COLO829 (cell line): ENCODE measurements around the gene GABARAPL1.

Experiments
- DNase-seq: peaks from one replicate; pipeline ENCODE4 v3.0.0; 2012; ENCODE audit warnings: low spot score

The GABARAPL1 gene

DNA sequence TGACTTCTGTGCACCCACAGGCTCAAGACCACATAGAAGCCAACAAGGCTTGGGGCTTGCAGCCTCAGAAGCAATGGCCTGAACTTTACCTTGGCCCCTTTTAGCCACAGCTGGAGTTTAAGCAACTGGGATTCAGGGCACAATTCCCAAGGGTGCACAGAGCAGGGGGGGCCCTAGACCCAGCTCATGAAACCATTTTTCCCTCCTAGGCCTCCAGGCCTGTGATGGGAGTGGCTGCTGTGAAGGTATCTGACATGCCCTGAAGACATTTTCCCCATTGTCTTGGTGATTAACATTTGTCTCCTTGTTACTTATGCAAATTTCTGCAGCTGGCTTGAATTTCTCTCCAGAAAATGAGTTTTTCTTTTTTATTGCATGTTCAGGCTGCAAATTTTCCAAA is 21.9 kb downstream of the GABARAPL1 start:
- no peak for DNase-seq

DNA sequence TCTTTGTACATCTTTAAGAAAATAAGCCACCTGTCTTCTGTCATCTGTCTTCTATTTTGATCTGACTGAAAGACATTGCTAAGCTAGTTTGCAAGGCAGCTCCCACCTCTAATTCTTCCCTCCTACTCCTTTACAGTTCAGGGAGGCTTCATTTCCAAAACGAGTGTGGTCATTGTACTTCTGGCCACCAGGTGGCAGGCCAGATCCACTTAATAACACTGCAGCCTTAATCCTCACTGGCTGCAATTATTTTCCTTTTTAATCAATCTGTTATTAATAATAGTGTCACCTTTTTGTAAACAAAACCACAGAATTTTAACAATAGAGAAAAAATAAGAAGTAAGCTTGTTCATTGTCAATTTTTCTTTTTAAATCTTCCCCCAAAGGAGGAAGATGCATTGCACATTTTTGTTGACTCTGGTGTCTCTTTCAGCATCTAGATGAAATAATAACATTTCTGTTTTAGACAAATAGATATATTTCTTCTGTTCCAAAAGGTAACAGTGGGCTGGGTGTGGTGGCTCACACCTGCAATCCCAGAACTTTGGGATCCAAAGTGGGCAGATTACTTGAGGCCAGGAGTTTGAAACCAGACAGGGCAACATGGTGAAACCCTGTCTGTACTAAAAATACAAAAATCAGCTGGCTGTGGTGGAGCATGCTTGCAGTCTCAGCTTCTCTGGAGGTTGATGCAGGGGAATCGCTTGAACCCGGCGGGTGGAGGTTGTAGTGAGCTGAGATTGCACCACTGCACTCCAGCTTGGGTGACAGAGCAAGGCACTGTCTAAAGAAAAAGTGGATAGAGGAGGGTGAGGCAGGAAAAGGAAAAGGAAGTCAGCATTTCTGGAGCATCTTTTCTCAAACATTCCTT is 23.3 kb downstream of the GABARAPL1 start:
- DNase-seq, result peak; percentile 48

DNA sequence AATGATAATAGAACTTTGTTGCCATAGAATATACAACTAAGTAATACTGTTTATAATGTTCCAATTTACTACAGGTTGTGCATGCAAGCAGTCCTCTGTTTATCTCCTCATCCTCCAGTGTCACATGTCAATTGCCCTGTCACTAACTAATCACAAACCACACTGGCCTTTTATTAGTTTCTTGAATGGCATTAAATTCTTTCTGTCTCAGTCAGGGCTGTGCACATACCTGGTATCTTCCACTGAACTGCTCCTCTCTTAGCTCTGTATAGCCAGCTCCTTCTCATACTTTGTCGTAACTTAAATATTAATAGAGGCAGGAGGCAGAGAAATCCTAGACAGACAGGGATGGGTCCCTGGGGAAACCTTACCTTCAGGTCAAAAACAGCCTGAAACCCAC is 24.0 kb downstream of the GABARAPL1 start:
- DNase-seq, result no peak

DNA sequence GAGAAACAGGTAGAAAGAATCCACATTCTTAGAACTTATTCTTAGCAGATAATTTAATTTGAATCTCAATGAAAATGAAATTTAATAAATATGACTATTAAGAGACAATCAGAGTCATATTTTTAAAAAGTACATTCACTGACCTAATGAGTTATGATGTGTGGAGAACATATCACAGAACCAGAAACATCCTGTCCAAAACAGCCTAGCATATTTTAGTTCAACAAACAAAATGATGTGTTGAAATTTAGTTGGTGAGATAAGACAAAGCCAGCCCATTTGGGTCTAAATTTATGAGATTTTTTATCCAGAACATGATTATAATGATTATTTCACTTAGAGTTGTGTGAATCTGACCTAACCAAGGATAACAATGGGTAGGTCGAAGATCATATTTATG is 25.8 kb downstream of the GABARAPL1 start:
- no peak for DNase-seq

DNA sequence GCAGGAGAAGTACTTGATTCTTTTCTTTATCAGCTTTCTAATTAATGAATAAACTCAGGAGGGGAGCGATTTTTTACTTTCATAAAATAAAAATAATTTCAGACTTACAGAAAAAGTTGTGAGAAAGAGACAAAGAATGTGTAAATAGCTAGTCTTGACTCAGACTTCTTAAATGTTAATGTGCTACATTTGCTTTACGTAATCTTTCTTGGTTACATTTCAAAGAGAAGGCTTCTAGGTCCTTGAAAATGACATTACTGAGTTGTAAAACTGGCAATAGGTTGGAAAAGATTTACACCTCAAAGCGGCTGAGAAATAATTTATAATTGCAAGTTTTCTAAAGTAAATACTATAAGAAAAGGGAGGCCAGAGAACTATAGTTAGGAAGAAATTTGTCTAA is 28.6 kb downstream of the GABARAPL1 start:
- no peak for DNase-seq

DNA sequence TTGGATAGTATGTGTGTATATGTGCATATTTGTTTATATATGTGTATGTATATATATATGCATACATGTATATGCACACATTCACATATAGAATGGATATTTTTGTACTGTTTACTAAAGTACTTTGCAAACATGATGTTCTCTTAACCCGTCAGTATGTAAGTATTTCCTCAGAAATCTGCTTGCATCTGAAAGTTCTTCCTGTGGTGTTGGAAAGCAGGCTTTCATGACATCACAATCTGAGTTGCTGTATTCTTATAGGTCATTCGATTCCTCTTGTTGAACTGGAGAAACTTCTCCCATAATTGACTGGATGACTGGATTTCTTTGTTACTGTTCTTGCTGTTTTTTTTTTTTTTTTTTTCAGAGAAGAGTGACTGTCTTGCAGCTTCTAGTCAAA is 29.1 kb downstream of the GABARAPL1 start:
- DNase-seq, result peak; percentile 88

DNA sequence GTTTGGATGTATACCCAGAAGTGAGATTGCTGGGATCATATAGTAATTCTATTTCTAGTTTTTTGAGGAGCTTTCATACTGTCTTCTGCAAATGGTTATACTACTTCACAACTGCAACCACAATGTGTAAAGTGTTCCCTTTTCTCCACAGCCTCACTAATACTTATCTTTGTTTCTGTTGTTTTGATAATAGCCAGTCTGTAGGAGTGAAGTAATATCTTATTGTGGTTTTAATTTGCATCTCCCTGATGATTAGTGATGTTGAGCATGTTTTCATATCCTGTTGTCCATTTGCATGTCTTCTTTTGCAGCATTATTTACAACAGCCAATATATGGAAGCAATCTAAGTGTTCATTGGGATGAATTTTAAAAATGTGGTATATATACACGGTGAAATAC is 29.9 kb downstream of the GABARAPL1 start:
- no peak for DNase-seq

DNA sequence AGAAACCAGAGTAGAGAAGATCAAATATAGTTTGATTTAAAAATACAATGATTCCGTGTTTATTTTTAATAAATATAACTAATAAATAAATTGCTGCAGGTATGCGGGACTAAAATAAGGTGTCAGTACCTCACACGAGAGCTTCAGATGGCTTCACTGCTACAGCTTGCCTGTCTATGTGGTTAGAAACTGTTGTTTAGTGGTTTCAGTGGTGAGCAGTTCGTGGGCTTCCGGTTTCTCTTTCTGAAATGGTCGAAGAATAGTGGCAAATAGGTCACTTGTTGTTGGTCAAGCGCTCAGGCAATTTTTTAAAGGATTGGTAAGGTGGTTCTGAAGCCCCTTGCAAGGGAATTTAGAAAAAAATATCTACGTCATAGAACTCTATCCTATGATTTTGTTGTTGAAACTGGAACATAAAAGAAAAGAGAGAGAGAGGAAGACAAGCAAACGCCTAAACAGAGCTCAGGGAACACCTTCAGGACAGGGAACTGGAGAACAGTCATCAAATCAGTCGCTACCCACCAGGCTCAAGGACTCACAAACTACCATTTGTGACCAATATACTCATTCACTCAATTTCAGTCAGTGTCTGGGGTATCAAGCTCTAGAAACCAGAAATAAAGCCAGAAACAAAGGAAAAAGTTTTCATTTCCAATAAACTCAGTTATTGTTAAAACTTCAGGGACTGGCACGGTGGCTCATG is 31.3 kb downstream of the GABARAPL1 start:
- no peak for DNase-seq

DNA sequence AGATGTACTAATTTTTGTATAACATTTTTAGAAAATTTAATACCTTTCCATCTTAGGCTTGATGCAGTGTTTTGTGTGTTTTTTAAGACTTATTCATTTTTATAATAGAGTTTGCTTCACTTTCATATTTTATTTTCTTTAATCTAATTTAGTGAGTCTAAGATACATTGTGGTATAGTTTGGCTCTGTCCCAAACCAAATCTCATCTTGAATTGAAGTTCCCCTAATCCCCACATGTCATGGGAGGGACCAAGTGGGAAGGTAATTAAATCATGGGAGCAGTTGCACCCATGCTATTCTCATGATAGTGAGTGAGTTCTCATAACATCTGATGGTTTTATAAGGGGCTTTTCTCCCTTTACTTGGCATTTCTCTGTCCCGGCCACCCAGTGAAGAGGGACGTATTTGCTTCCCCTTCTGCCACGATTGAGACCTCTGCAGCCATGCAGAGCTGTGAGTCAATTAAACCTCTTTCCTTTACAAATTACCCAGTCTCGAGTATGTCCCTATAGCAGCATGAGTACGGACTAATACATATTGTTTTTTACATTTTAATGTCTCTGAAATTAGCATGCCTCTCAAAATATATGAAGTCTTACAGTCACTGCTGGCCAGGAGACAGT is 34.9 kb downstream of the GABARAPL1 start:
- no peak for DNase-seq

DNA sequence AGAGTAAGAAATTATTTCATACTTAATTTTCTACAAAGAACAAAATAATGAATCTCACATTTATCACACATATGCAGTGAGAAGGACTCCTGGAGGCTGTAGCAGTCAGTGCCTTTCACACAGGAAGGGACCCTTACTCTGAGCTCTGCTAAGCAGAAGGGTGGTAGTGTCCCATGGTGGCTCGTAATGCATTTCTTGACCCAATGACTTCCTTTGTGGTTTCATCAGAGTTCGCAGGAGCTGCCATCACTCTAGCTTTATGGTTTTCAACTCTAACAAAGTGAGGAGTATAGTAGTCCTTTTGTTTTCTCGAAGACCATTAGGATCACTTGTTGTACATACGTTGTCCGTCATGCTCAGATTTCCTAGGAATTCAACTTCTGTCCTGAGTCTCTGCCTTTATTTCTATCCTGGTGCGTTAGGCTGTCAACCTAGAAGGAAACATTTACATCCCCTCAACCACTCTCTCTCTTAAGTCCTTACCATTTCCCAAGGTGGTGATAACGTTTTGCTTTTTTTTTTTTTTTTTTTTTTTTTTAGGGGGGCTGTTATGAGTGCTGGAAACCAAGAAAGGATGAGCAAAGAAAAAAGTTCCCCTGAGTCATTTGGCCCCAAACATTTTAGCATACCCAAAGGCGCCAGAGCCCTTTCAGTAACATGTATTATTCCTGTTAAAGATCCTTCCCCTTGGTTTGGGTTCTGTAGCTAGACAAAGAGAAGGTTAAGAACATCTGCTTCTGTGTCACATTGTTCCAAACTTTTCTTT is 37.2 kb downstream of the GABARAPL1 start:
- DNase-seq, result peak; percentile 21

DNA sequence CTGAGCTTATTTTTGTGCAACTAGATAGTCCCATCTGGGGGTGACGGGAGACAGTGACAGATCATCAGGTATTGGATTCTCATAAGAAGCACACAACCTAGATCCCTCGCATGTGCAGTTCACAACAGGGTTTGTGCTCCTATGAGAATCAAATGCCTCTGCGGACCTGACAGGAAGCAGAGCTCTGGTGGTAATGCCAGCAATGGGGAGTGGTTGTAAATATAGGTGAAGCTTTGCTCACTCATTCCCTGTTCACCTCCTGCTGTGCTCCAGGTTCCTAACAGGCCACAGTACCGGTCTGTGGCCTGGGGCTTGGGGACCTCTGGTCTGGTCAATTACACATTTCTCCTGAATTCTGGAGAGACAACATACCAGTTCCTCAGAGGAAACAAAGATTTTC is 39.0 kb downstream of the GABARAPL1 start:
- no peak for DNase-seq

DNA sequence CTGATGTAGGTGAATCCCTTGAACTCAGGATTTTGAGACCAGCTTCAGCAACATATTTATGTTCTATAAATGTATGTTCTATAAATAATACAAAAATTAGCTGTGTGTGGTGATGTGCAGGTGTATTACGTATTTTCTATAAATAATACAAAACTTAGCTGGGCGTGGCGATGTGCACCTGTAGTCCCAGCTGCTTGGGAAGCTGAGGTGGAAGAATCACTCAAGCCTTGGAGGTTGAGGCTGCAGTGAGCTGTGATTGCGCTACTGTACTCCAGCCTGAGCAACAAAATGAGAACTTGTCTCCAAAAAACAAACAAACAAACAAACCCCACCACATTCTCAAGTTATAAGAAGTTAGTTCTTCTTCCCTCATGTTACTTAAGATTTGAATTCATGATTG is 39.5 kb downstream of the GABARAPL1 start:
- DNase-seq, result no peak

DNA sequence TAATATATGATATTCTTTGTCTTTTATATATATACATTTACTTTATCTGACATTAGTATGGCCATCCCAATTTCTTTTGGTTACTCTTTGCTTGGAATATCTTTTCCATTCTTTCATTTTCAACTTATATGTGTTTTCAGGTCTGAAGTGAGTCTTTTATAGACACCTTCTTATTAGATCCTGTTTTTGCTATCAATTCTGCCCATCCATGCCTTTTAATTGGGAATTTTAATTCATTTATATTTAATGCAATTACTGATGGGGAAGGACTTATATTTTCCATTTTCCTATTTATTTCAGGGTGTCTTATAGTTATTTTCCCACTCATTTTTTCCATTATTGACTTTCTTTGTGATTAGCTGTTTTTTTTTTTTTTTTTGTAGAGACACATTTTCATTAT is 43.4 kb downstream of the GABARAPL1 start:
- DNase-seq, result no peak

DNA sequence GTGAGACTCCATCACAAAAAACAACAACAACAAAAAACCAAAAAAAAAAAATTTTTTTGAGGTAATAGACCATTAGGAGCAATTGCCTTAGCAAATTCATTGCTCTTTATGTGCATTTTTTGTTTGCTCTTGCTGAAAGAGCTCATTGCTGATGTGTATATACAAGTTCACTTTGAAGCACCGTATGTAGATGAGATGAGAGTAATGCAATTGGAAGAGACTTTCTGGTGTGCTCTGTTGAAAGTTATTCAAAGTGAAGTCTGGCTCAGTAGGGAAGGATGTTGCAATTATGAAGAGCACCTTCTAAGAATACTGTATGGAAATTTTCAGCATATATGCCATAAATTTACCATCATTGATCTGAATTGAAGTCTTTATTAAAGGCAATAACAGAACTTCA is 48.2 kb downstream of the GABARAPL1 start:
- DNase-seq, result no peak

DNA sequence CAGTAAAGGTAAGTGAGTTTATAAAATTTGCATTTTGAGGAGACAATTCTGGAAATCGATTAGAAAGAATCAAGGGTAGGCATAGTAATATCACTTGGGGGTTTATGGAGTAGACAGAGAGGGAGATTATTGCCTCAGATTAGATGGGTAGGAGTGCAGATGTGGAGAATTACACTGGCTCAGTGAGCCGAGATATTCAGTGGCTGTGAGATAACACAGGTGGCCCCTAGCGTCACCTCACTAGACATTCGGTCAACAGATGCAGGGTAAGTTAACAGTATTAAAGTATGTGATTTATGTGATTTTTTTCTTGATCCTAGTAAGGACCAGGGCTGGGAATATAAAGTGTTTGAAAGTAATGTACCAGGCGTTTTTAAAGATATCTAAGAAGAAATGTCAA is 55.4 kb downstream of the GABARAPL1 start:
- DNase-seq, result no peak

DNA sequence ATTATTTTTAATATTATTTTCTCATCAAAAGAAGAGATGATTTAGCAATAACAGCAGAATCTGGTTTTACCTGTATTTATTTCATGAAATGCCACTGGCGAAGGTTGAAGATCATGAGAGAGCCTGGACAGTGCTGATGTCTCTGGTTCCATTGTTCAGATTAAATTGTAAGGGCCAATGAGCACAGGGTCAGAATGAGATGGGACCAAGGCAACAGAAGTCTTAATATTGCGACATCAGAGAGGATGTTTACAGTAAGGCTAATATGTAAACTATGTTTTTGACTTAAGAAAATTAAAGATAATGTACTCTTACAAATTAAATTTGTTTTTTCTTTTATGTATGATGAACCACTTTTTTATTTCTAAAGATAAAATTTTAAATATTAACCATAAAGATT is 59.8 kb downstream of the GABARAPL1 start:
- DNase-seq, result no peak
